ENCODE results near the gene JOSD1.

Gene JOSD1

GRCh38 chr22:38689651-38690050 is 11.1 kb downstream of the JOSD1 start:
- ChIA-PET CTCF (no interaction called here), POLR2A (ENCODE audit: low non-redundant PET) (no interaction called here)
- DNase-seq (ENCODE audit: low spot score), result no peak
- TF ChIP-seq CTCF (conservative IDR thresholded peaks at IDR 0.05; ENCODE audit: low read depth), result no peak
- no peak overlapping the region for H3K27ac ChIP-seq

- no peak for DNase-seq (ENCODE audit: low spot score)
- TF ChIP-seq CTCF (conservative IDR thresholded peaks at IDR 0.05; ENCODE audit: low read depth), result no peak
- ChIA-PET POLR2A (ENCODE audit: low non-redundant PET) (no interaction called here), CTCF (no interaction called here)
- peak overlapping the region; percentile 31; the same call in 1 of the 2 replicates for H3K27ac ChIP-seq
Observed at GRCh38 chr22:38685761-38686160, 15.0 kb downstream of the JOSD1 start.

GRCh38 chr22:38684895-38685294 is 15.8 kb downstream of the JOSD1 start:
- ChIA-PET POLR2A (ENCODE audit: low non-redundant PET) (interaction anchor here (0.7 kb wide), 1 partner anchor 613 kb away, joined by 11 read pairs; no protein-coding TSS in a partner anchor), CTCF (no interaction called here)
- H3K27ac ChIP-seq, result no peak overlapping the region; the same call in 1 of the 2 replicates
- DNase-seq (ENCODE audit: low spot score), result no peak
- TF ChIP-seq CTCF (conservative IDR thresholded peaks at IDR 0.05; ENCODE audit: low read depth), result no peak

DNA sequence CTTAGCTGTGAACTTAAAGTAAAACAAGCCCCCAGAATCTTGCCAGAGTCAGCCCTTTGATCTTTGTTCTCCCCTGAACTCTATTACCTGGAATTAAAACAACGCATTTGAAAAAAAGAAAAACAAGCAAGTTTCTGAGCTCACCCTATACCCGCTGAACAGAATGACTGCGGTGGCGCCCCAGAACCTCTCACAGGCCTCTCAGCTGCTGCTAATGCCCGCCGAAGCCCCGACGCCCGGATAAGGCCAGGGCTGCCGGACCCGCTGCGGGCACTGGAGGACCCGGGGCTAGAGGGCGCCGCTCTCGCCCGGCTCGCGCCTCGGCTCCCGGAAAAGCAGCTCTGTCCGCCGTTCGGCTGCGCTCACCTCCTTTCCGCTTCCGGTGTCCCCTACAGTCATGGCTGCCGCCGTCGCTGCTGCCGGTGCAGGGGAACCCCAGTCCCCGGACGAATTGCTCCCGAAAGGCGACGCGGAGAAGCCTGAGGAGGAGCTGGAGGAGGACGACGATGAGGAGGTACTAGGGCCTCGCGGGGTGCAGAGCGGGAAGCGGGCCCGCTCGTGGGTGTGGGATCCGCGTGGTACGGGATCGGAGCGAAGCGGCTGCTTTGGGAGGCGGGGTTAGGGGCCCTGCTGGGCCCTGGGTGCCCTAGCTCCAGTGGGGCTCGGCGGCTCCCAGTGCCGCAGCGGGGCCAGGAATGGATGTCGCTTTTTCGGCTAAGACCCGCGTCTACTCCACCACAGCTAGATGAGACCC is 19.0 kb downstream of the JOSD1 start, which contains the start of gene TOMM22:
Gene TOMM22, plus strand, starts transcription at position 376 of the 754 bp plus-strand sequence. Its CDS starts 22 bp downstream, at position 398.
- ChIA-PET POLR2A (ENCODE audit: low non-redundant PET) (interaction anchor here (0.6 to 1.1 kb wide), 2 partner anchors 18 to 1280 kb away, joined by 4 to 5 read pairs; no protein-coding TSS in a partner anchor), CTCF (interaction anchor here (0.5 to 1.2 kb wide), 3 partner anchors 17 to 883 kb away, joined by 3 to 7 read pairs (median 7); no protein-coding TSS in a partner anchor)
- peak within 1 kb of the TSS; percentile 72 for H3K27ac ChIP-seq
- TF ChIP-seq CTCF (conservative IDR thresholded peaks at IDR 0.05; ENCODE audit: low read depth), result peak; percentile 90
- peak; percentile 83 for DNase-seq (ENCODE audit: low spot score)

DNA sequence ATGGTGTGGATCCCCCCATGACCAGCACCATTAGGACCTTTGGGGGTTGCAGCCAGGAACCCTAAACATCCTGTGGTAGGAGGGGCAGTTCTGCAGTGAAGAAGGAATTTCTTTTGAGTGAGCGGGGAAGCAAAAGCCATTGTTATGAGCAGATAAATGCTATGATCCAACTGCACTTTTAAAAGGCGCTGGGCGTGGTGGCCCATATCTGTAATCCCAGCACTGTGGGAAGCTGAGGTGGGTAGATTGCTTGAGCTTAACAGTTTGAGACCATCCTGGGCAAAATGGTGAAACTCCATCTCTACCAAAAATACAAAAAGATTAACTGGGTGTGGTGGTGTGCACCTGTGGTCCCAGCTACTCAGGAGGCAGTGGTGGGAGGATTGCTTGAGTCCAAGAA is 24.9 kb downstream of the JOSD1 start:
- ChIA-PET POLR2A (ENCODE audit: low non-redundant PET) (no interaction called here), CTCF (no interaction called here)
- DNase-seq (ENCODE audit: low spot score), result no peak
- H3K27ac ChIP-seq, result no peak overlapping the region; the same call in 1 of the 2 replicates
- TF ChIP-seq CTCF (conservative IDR thresholded peaks at IDR 0.05; ENCODE audit: low read depth), result no peak

GRCh38 chr22:38674888-38675287 is 25.9 kb downstream of the JOSD1 start:
- ChIA-PET CTCF (interaction anchor here (0.6 kb wide), 2 partner anchors 18 to 44 kb away, joined by 3 read pairs; partner anchors contain the start of gene CBY1), POLR2A (ENCODE audit: low non-redundant PET) (no interaction called here)
- TF ChIP-seq CTCF (conservative IDR thresholded peaks at IDR 0.05; ENCODE audit: low read depth), result no peak
- H3K27ac ChIP-seq, result peak overlapping the region; percentile 60
- no peak for DNase-seq (ENCODE audit: low spot score)
